ENCODE measurements around the gene SFMBT2. TPM values are rescaled to one million over a fixed set of nuclear protein-coding genes. Genes with fewer than 3 reads are reported as not detected.

The SFMBT2 gene
- polyA plus RNA-seq, 2 of the 4 experiments (the other 2 are of a cell fraction): 9.6 to 10.2 TPM

DNA sequence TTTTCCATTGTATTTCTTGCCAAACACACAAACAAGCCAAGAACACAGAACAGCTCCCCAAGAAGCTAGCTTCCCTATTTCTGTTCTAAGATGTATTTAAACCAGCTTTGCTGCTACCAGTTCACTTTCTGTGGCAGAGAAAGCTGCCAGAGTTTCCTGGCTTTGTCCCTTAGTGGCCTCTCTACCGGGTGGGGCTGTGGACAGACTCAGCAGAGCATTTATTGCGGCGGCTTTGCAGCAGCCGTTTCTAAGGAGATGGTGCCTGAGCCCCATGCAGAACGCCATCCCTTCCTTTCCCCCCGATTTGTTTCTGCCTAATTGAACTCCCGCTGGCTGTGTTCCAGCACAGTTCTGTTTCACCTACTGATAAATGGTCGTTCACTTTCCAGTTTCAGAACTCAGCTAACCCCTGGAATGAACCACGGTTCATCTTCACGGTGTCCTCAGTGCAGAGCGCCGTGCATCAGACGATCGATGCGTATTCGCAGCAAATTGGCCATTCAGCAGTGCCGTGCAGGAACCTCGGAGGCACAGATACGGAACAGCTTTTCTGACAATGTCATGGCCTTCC, 33.8 kb upstream of the SFMBT2 start (continued):
- TF ChIP-seq CHD4 (IDR thresholded peaks at IDR 0.05; ENCODE audit: borderline replicate concordance) (no peak), RAD21 (conservative IDR thresholded peaks at IDR 0.05 in 1 of 2, IDR thresholded peaks at IDR 0.05 in 1 of 2) (no peak)
- TF ChIP-seq, protein P1, sequence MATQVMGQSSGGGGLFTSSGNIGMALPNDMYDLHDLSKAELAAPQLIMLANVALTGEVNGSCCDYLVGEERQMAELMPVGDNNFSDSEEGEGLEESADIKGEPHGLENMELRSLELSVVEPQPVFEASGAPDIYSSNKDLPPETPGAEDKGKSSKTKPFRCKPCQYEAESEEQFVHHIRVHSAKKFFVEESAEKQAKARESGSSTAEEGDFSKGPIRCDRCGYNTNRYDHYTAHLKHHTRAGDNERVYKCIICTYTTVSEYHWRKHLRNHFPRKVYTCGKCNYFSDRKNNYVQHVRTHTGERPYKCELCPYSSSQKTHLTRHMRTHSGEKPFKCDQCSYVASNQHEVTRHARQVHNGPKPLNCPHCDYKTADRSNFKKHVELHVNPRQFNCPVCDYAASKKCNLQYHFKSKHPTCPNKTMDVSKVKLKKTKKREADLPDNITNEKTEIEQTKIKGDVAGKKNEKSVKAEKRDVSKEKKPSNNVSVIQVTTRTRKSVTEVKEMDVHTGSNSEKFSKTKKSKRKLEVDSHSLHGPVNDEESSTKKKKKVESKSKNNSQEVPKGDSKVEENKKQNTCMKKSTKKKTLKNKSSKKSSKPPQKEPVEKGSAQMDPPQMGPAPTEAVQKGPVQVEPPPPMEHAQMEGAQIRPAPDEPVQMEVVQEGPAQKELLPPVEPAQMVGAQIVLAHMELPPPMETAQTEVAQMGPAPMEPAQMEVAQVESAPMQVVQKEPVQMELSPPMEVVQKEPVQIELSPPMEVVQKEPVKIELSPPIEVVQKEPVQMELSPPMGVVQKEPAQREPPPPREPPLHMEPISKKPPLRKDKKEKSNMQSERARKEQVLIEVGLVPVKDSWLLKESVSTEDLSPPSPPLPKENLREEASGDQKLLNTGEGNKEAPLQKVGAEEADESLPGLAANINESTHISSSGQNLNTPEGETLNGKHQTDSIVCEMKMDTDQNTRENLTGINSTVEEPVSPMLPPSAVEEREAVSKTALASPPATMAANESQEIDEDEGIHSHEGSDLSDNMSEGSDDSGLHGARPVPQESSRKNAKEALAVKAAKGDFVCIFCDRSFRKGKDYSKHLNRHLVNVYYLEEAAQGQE (IDR thresholded peaks at IDR 0.05): no peak

DNA sequence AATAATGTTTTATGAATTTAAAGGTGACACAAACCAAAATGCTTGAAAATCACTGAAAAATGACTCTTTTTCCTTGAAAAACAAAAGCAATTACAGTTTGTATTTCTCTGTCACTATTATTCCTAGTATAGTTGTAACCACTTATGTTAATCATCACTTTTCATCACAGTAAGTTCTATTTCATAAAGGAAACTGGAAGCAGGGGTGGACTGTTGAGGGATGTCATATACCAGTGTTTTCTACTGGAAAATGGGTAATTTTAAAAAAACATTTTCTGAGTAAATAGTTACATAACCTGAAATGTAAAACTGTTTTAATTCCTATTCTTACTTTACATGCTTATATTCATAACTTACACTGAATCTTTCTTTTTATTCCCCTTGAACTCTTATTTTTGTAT, 32.2 kb upstream of the SFMBT2 start:
- ChIA-PET POLR2A (no interaction called here), CTCF (interaction anchor here (0.6 kb wide), 1 partner anchor 16 kb away, joined by 3 read pairs; no protein-coding TSS in a partner anchor)
- Histone ChIP-seq H3K4me2 (no peak overlapping the region), H3K9me3 (peaks cover 3% of the 10 kb centered on the region; the same call in 1 of the 3 replicates), H3K27ac (no peak overlapping the region), H3K4me1 (no peaks in the 10 kb centered on the region), H3K4me3 (no peak overlapping the region)
- no peak for FAIRE-seq
- ATAC-seq: no peak
- DNase-seq (ENCODE audit: low read depth in 1 of 2, low spot score in 1 of 2): no peak
- TF ChIP-seq RCOR1 (IDR thresholded peaks at IDR 0.05; ENCODE audit: low read depth, low read length) (no peak), CHD2 (IDR thresholded peaks at IDR 0.05; ENCODE audit: low read length, partially characterized antibody) (no peak), FOSL2 (IDR thresholded peaks at IDR 0.05) (no peak), FOSL2 (CRISPR knock-in tag; IDR thresholded peaks at IDR 0.05) (no peak)
- TF ChIP-seq, protein P2, sequence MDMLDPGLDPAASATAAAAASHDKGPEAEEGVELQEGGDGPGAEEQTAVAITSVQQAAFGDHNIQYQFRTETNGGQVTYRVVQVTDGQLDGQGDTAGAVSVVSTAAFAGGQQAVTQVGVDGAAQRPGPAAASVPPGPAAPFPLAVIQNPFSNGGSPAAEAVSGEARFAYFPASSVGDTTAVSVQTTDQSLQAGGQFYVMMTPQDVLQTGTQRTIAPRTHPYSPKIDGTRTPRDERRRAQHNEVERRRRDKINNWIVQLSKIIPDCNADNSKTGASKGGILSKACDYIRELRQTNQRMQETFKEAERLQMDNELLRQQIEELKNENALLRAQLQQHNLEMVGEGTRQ (IDR thresholded peaks at IDR 0.05): no peak

DNA sequence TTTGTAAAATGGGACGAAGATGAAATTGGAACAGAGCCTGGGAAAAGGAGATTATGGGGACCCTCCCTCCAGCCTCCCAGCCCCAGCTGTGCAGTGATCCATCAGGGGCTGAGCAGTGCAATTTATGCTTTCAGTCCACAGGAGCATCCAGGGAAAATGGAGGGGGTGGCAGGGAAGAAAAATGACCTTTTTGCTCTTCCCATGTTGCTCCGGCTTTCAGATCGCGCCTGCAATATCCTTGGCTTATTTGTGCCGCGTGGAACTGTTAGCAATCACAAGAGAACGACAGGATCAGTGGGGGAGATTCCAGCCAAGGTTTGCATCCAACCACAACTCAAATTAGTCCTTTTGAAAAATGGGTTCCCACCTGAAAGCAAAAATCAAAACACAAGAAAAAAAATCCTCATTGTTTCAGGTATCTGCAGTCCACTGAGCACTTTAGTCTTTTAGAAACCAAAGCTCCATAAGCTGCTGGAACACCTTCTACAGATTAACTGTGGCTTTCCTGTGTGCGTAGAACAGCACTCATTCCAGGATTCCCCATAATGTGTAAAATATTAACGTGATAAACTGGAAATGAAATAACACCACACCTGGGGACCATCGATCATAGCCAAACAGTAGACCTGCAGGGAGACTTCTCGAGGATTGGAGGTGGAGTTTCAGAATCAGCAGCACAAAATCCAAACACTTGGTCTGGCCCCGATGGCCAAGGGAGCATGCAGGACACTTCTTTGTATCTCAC, 30.7 kb upstream of the SFMBT2 start:
- ATAC-seq (no peak), DNase-seq (ENCODE audit: low read depth in 1 of 2, low spot score in 1 of 2) (no peak), FAIRE-seq (no peak)
- H3K4me1 ChIP-seq: no peaks in the 10 kb centered on the region
- no peak overlapping the region for H3K27ac ChIP-seq
- no peak overlapping the region for H3K4me2 ChIP-seq
- no peaks in the 10 kb centered on the region for H3K9me3 ChIP-seq
- 58% methylated on average over 12 of the region's 12 CpGs for WGBS (ENCODE audit: missing lambda C conversion rate)
- ChIA-PET CTCF (no interaction called here), POLR2A (no interaction called here)
- H3K4me3 ChIP-seq: no peak overlapping the region
- TF ChIP-seq GATA3 (IDR thresholded peaks at IDR 0.05; ENCODE audit: borderline replicate concordance) (no peak), HOXA7 (CRISPR knock-in tag; IDR thresholded peaks at IDR 0.05) (no peak), PHF8 (IDR thresholded peaks at IDR 0.05; ENCODE audit: borderline replicate concordance, low read depth) (no peak)

DNA sequence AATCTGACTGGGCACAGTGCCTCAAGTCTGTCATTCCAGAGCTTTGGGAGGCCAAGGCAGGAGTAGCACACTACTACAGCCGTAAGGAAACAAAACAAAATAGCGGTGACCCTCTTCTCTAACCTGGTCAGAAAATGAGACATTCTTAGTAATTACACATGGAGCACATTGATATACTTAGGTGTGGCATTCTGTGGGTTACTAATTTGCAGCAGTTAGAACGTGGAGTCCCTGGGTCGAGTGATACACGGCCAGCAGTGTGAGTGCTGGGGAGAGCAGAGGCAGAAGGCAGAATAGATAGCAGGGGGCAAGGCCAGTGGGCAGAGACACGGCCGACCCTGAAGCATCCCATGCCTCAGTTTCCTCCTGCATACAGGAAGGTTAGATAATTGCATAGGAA, 28.9 kb upstream of the SFMBT2 start:
- WGBS (ENCODE audit: missing lambda C conversion rate): 34% methylated on average over 7 of the region's 7 CpGs
- no peaks in the 10 kb centered on the region for H3K9me3 ChIP-seq
- TF ChIP-seq POLR2AphosphoS2 (conservative IDR thresholded peaks at IDR 0.05; ENCODE audit: low read length): no peak
- TF ChIP-seq SMC3 (IDR thresholded peaks at IDR 0.05): no peak
- TF ChIP-seq JUNB (IDR thresholded peaks at IDR 0.05): no peak
- no peak for TF ChIP-seq NR3C1 (IDR thresholded peaks at IDR 0.05)
- no peak for TF ChIP-seq ZFP36 (IDR thresholded peaks at IDR 0.05; ENCODE audit: borderline replicate concordance, partially characterized antibody)
- TF ChIP-seq, protein P3, sequence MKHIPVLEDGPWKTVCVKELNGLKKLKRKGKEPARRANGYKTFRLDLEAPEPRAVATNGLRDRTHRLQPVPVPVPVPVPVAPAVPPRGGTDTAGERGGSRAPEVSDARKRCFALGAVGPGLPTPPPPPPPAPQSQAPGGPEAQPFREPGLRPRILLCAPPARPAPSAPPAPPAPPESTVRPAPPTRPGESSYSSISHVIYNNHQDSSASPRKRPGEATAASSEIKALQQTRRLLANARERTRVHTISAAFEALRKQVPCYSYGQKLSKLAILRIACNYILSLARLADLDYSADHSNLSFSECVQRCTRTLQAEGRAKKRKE (CRISPR knock-in tag; IDR thresholded peaks at IDR 0.05; ENCODE audit: low read depth): no peak
- no peak for TF ChIP-seq FOSB (CRISPR knock-in tag; IDR thresholded peaks at IDR 0.05)
- no peak for TF ChIP-seq TP53 (CRISPR knock-in tag; IDR thresholded peaks at IDR 0.05)
- H3K4me2 ChIP-seq: no peak overlapping the region
- POLR2A ChIA-PET: no interaction called here
- H3K27ac ChIP-seq: no peak overlapping the region
- ATAC-seq (no peak), FAIRE-seq (no peak), DNase-seq (ENCODE audit: low read depth in 1 of 2, low spot score in 1 of 2) (no peak)
- no peaks in the 10 kb centered on the region for H3K4me1 ChIP-seq
- no peak overlapping the region for H3K4me3 ChIP-seq
- CTCF ChIA-PET: no interaction called here
